ENCODE results near the gene DCBLD1.
"Not testable (repeated sequence)": the region's sequence is repeated elsewhere in the genome, so short reads cannot be mapped to it uniquely, and the experiment has no call there.

DCBLD1 gene

DNA sequence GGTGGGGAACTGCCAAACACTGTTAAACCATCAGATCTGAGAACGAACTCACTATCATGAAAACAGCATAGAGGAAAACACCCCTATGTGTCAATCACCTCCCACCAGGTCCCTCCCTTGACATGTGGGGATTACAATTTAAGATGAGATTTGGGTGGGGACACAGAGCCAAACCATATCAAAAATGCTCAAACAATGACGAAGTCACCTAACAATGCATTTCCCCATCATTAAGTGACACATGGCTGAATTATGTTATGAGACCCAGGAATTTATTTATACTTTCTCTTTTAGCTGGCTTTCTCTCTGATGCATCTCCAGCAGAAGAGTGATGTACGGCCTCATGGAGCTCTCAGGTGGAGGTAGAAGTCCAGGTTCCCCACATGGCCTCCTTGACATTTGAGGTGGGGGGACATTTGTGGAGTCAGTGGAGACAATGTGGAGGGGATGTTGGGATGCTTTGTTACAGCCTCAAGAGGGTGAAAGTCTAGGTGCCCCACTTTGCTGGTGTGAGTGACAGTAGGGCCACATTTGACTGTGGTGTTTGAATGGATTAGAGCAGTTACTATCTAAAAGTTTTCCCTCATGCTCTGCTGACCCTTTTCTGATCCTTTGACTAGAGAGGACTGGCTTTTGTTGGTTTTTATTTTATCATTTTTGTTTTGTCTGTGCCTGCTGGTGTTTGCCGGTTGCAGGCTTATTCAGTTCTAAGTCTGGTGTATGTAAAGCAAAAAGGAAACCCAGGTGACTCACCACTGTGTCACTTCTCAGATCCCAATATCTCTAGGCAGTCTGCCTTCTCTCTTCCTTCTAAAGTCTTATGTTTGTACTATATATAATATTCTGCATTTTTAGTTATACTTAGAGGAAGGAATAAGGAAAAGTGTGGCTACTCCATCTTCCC, 18.5 kb upstream of the DCBLD1 start:
- no peak overlapping the region for H3K4me3 ChIP-seq (ENCODE audit: low read depth, low read length)
- in situ Hi-C loops (cut with HindIII; ENCODE audit: low sequenced_read_pairs), result no loop called here
- TF ChIP-seq, protein P1, sequence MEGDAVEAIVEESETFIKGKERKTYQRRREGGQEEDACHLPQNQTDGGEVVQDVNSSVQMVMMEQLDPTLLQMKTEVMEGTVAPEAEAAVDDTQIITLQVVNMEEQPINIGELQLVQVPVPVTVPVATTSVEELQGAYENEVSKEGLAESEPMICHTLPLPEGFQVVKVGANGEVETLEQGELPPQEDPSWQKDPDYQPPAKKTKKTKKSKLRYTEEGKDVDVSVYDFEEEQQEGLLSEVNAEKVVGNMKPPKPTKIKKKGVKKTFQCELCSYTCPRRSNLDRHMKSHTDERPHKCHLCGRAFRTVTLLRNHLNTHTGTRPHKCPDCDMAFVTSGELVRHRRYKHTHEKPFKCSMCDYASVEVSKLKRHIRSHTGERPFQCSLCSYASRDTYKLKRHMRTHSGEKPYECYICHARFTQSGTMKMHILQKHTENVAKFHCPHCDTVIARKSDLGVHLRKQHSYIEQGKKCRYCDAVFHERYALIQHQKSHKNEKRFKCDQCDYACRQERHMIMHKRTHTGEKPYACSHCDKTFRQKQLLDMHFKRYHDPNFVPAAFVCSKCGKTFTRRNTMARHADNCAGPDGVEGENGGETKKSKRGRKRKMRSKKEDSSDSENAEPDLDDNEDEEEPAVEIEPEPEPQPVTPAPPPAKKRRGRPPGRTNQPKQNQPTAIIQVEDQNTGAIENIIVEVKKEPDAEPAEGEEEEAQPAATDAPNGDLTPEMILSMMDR (IDR thresholded peaks at IDR 0.05; ENCODE audit: low read depth, low read length), result no peak
- DNase-seq (ENCODE audit: low read depth, low spot score), result peak; percentile 80

DNA sequence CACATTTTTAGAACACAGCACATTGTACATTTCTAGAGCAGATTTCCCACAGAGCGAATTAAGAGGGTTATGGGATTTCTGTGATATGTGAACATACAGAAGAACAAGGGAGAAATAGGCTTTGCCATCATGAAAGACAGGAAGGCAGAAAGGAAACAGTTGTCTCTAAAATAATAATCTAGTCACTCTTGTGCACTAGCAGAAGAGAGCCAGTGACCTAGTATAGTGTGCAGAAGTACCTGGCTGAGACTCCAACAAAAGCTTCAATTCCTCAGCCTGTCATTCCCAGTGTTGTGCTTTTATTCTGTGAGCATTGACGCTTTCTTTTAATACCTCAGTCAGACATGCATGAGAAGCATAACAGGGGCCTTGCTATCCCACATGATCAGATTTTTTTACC, 17.8 kb upstream of the DCBLD1 start:
- no peak for DNase-seq (ENCODE audit: low read depth, low spot score)
- in situ Hi-C loops (cut with HindIII; ENCODE audit: low sequenced_read_pairs), result no loop called here
- H3K4me3 ChIP-seq (ENCODE audit: low read depth, low read length), result no peak overlapping the region
- TF ChIP-seq, protein P1 (IDR thresholded peaks at IDR 0.05; ENCODE audit: low read depth, low read length), result no peak

DNA sequence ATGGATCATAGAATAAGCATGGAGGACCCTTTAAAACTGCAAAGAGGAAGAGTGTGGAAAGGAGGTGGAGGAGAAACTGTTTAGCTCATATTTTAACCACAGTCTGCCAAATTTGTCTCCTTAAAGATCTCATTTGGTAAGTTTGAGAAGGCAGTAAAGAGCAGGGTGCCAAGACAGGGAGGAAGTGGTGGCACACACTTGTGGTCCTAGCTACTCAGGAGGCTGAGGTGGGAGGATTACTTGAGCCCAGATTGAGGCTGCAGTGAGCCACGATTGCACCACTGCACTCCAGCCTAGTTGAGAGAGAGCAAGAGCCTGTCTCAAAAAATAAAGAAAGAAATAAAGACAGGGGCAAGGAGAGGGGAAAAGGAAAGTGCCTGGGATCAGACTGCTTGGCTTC, 16.8 kb upstream of the DCBLD1 start:
- no peak overlapping the region for H3K4me3 ChIP-seq (ENCODE audit: low read depth, low read length)
- TF ChIP-seq, protein P1 (IDR thresholded peaks at IDR 0.05; ENCODE audit: low read depth, low read length), result no peak
- no peak for DNase-seq (ENCODE audit: low read depth, low spot score)
- in situ Hi-C loops (cut with HindIII; ENCODE audit: low sequenced_read_pairs), result no loop called here

DNA sequence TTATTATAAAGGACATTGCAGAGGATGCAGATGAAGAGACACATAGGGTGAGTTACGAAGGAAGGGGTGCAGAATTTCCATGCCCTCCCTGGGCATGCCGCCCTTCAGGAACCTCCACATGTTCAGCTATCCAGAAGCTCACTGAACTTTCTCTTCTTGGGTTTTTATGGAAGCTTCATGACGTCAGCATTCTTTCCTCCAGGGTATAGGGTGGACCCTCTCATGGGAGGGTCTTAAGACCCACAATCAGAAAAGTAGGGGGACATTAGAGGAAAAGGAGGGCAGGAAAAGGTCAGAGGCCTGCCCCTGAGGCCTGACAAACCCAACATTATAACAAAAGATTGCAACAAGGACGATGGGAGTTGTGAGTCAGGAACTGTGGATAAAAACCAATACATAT, 14.6 kb upstream of the DCBLD1 start:
- TF ChIP-seq, protein P1 (IDR thresholded peaks at IDR 0.05; ENCODE audit: low read depth, low read length), result no peak
- no peak for DNase-seq (ENCODE audit: low read depth, low spot score)
- in situ Hi-C loops (cut with HindIII; ENCODE audit: low sequenced_read_pairs), result no loop called here
- H3K4me3 ChIP-seq (ENCODE audit: low read depth, low read length), result no peak overlapping the region

DNA sequence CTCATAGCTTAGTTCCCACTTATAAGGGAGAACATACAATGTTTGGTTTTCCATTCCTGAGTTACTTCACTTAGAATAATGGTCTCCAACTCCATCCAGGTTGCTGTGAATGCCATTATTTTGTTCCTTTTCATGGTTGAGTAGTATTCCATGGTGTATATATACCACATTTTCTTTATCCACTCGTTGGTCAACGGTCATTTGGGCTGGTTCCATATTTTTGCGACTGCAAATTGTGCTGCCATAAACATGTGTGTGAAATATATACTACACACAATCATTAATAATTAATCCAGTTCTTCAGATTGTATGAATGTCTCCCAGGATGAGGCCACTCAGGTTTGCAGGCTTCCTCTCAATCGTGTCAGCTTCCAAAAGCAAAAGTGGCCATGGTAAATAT, 13.9 kb upstream of the DCBLD1 start:
- H3K4me3 ChIP-seq (ENCODE audit: low read depth, low read length); DNase-seq (ENCODE audit: low read depth, low spot score); in situ Hi-C loops (cut with HindIII; ENCODE audit: low sequenced_read_pairs): not testable (repeated sequence)

DNA sequence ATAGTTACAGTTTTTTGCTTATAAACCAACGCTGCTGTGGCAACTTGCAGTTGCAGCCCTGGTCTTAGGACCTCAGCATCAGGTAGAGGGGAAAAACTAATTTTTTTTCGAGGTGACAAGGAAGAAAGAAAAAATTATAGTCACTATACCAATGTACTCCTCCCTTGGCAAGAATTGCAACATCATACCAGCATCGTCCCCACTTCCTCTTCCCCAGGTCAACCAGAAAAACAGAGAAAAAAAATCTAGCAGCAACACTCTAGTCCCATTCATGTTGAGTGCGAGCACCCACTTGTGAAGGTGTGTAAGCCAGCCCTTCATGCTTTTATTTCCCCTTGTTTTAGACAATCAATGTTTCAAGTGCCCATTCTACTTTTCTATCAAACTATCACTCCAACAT, 13.1 kb upstream of the DCBLD1 start:
- no peak for DNase-seq (ENCODE audit: low read depth, low spot score)
- H3K4me3 ChIP-seq (ENCODE audit: low read depth, low read length), result no peak overlapping the region
- in situ Hi-C loops (cut with HindIII; ENCODE audit: low sequenced_read_pairs), result no loop called here
- TF ChIP-seq, protein P1 (IDR thresholded peaks at IDR 0.05; ENCODE audit: low read depth, low read length), result no peak

DNA sequence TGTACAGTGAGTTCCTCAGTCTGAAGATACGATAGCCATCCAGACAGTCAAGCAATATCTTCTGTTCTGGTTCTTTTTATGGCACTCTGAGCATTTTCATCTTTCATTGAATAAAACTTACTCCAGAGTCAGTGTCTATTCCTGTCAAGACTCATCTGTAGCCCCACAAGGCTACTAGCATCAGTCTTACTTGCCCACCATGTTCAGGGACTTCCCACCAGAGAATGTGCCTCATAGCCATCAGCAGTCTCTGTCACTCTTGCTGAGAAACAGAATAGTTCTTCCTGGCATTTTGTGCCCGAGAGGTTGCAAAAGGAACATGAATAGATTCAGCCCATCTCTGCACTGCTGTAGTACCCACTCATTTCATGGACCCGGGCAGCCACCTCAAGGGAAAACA, 12.7 kb upstream of the DCBLD1 start:
- no peak overlapping the region for H3K4me3 ChIP-seq (ENCODE audit: low read depth, low read length)
- TF ChIP-seq, protein P1 (IDR thresholded peaks at IDR 0.05; ENCODE audit: low read depth, low read length), result no peak
- no peak for DNase-seq (ENCODE audit: low read depth, low spot score)
- in situ Hi-C loops (cut with HindIII; ENCODE audit: low sequenced_read_pairs), result no loop called here
